H1 (cell line): ENCODE measurements around the gene GNB1. TPM values are rescaled to one million over a fixed set of nuclear protein-coding genes. Genes with fewer than 3 reads are reported as not detected.

Source experiments
- CTCF ChIA-PET: fragments of 300-600 bp; sonication (Branson Sonifier 250); formaldehyde crosslinking; loops from one replicate; lab custom pipeline; 2021; ENCODE audit not compliant: partially characterized antibody; lab: Charles Lee
- POLR2A ChIA-PET: fragments of 300-600 bp; sonication (Branson Sonifier 250); formaldehyde crosslinking; loops from one replicate; lab custom pipeline; 2021; ENCODE audit warnings: inconsistent platforms; ENCODE audit not compliant: partially characterized antibody; lab: Charles Lee
- DNase-seq, 2 experiments: peaks; one replicate each; pipeline versions ENCODE4 v3.0.0 to v3.0.0-alpha.2; 2010 to 2022; ENCODE audit warnings: low spot score in 2 of 2, low read depth in 1 of 2, mixed read lengths in 1 of 2
- FAIRE-seq: peaks from 2 replicates; lab custom pipeline; 2011; peaks lifted over from hg19 to GRCh38; lab: Jason Lieb, UNC
- H2AFZ ChIP-seq: 2 replicates; pipeline ENCODE4 v1.8.1; 2012; ENCODE audit warnings: low read length, inconsistent platforms
- H2AK5ac ChIP-seq: 2 replicates; pipeline ENCODE4 v1.6.1; 2013; ENCODE audit warnings: low read depth, low read length
- H2BK120ac ChIP-seq: replicated peaks from 2 replicates; pipeline ENCODE3; 2013; ENCODE audit warnings: low read depth, low read length, inconsistent platforms
- H2BK12ac ChIP-seq: 2 replicates; pipeline ENCODE4 v1.6.1; 2013; ENCODE audit warnings: low read depth, low read length
- H2BK15ac ChIP-seq: 2 replicates; pipeline ENCODE4 v1.6.1; 2013; ENCODE audit warnings: low read length
- H2BK20ac ChIP-seq: 2 replicates; pipeline ENCODE4 v1.6.1; 2013; ENCODE audit warnings: low read length
- H2BK5ac ChIP-seq: 2 replicates; pipeline ENCODE4 v1.6.1; 2013; ENCODE audit warnings: low read depth, low read length
- H3K14ac ChIP-seq: 2 replicates; pipeline ENCODE4 v1.6.1; 2013; ENCODE audit warnings: inconsistent platforms; ENCODE audit not compliant: insufficient read length
- H3K18ac ChIP-seq: 2 replicates; pipeline ENCODE4 v1.6.1; 2013; ENCODE audit warnings: low read length; ENCODE audit errors: extremely low read depth
- H3K23ac ChIP-seq: 2 replicates; pipeline ENCODE4 v1.6.1; 2013; ENCODE audit warnings: inconsistent platforms; ENCODE audit not compliant: insufficient read length
- H3K23me2 ChIP-seq: 2 replicates; pipeline ENCODE4 v1.6.1; 2013; ENCODE audit warnings: low read depth, low read length
- H3K27ac ChIP-seq: 2 replicates; pipeline ENCODE4 v1.6.1; 2011; ENCODE audit warnings: low read depth, low read length, inconsistent platforms
- H3K27me3 ChIP-seq, 4 experiments: replicated peaks in 1 of 4; 1 replicate in 1 of 4; 2 replicates in 3 of 4; pipeline versions ENCODE4 v1.6.1 to v1.8.1; 2011 to 2013; ENCODE audit warnings: low read length in 3 of 4, mild to moderate bottlenecking in 3 of 4, inconsistent platforms in 2 of 4, mixed read lengths in 2 of 4, moderate library complexity in 1 of 4; ENCODE audit not compliant: control insufficient read depth in 3 of 4, insufficient read depth in 3 of 4; ENCODE audit errors: extremely low read depth in 1 of 4
- H3K36me3 ChIP-seq, 4 experiments: 2 replicates each; pipeline versions ENCODE4 v1.6.1 to v1.8.1; 2011 to 2013; ENCODE audit warnings: mild to moderate bottlenecking in 4 of 4, low read length in 3 of 4, moderate library complexity in 2 of 4, control low read depth in 1 of 4, inconsistent platforms in 1 of 4; ENCODE audit not compliant: insufficient read depth in 4 of 4, control insufficient read depth in 2 of 4
- H3K4ac ChIP-seq: replicated peaks from 2 replicates; pipeline ENCODE3; 2013; ENCODE audit warnings: low read length, low read depth, mixed read lengths, inconsistent platforms; ENCODE audit not compliant: insufficient read length
- H3K4me1 ChIP-seq, 4 experiments: replicated peaks in 1 of 4; 1 replicate in 1 of 4; 2 replicates in 3 of 4; pipeline versions ENCODE4 v1.6.1 to v1.8.1; 2011 to 2013; ENCODE audit warnings: low read length in 3 of 4, inconsistent platforms in 2 of 4, mixed read lengths in 1 of 4; ENCODE audit not compliant: insufficient read depth in 4 of 4, control insufficient read depth in 3 of 4
- H3K4me2 ChIP-seq, 2 experiments: 2 replicates each; pipeline versions ENCODE4 v1.6.1 to v1.8.1; 2011 to 2013; ENCODE audit warnings: low read depth in 2 of 2, low read length in 2 of 2, control low read depth in 1 of 2, inconsistent platforms in 1 of 2, mild to moderate bottlenecking in 1 of 2; ENCODE audit not compliant: insufficient read depth in 1 of 2
- H3K4me3 ChIP-seq, 4 experiments: fragments of 200-600, 300-600 bp in 1 of 4; sonication (generic), shearing (Covaris generic), sonication (Bioruptor Twin) in 1 of 4; 2 replicates each; pipeline versions ENCODE4 v1.5.1 to v1.8.1; 2011 to 2016; ENCODE audit warnings: low read length in 4 of 4, low read depth in 3 of 4, control low read depth in 2 of 4, inconsistent platforms in 2 of 4, mild to moderate bottlenecking in 2 of 4, mixed read lengths in 1 of 4, moderate library complexity in 1 of 4; ENCODE audit not compliant: insufficient read depth in 2 of 4; ENCODE audit errors: extremely low read depth in 1 of 4
- H3K56ac ChIP-seq: replicated peaks from 2 replicates; pipeline ENCODE3; 2013; ENCODE audit warnings: low read depth, mild to moderate bottlenecking, mixed read lengths, low read length, inconsistent platforms; ENCODE audit not compliant: insufficient read length
- H3K79me1 ChIP-seq: 2 replicates; pipeline ENCODE4 v1.6.1; 2013; ENCODE audit warnings: low read depth, low read length, control low read depth
- H3K79me2 ChIP-seq, 2 experiments: 2 replicates each; pipeline versions ENCODE4 v1.6.1 to v1.8.1; 2012 to 2013; ENCODE audit warnings: low read length in 2 of 2, mild to moderate bottlenecking in 2 of 2, inconsistent platforms in 1 of 2; ENCODE audit not compliant: insufficient read depth in 2 of 2, control insufficient read depth in 1 of 2
- H3K9ac ChIP-seq, 4 experiments: replicated peaks in 1 of 4; 1 replicate in 1 of 4; 2 replicates in 3 of 4; pipeline versions ENCODE4 v1.6.1 to v1.8.1; 2011 to 2013; ENCODE audit warnings: low read depth in 3 of 4, low read length in 3 of 4, control low read depth in 2 of 4, mild to moderate bottlenecking in 2 of 4, moderate library complexity in 2 of 4, inconsistent platforms in 1 of 4; ENCODE audit errors: extremely low read depth in 1 of 4
- H3K9me3 ChIP-seq, 2 experiments: 2 replicates each; pipeline versions ENCODE4 v1.6.1 to v1.8.1; 2012 to 2013; ENCODE audit warnings: mild to moderate bottlenecking in 2 of 2, moderate library complexity in 2 of 2, control low read depth in 1 of 2, inconsistent platforms in 1 of 2, low read depth in 1 of 2, low read length in 1 of 2, mixed read lengths in 1 of 2; ENCODE audit not compliant: insufficient read depth in 2 of 2
- H4K20me1 ChIP-seq, 2 experiments: replicated peaks in 1 of 2; 2 replicates each; pipeline versions ENCODE3 to v1.8.1; 2011 to 2013; ENCODE audit warnings: inconsistent platforms in 2 of 2, low read length in 2 of 2, mild to moderate bottlenecking in 1 of 2; ENCODE audit not compliant: insufficient read depth in 2 of 2, control insufficient read depth in 1 of 2
- H4K5ac ChIP-seq: 2 replicates; pipeline ENCODE4 v1.6.1; 2013; ENCODE audit warnings: low read length, low read depth, mixed read lengths, inconsistent platforms; ENCODE audit not compliant: insufficient read length
- H4K8ac ChIP-seq: 2 replicates; pipeline ENCODE4 v1.8.0; 2013; ENCODE audit warnings: mild to moderate bottlenecking, moderate library complexity, low read length, inconsistent platforms; ENCODE audit not compliant: insufficient read depth; ENCODE audit errors: extremely low read depth
- H4K91ac ChIP-seq: replicated peaks from 2 replicates; pipeline ENCODE3; 2013; ENCODE audit warnings: low read length, mixed read lengths, inconsistent platforms; ENCODE audit not compliant: insufficient read length
- KDM4A ChIP-seq: IDR thresholded peaks from one replicate; pipeline ENCODE4 v1.7.1; 2012; ENCODE audit warnings: low read depth, mild to moderate bottlenecking, moderate library complexity, low read length, inconsistent platforms; ENCODE audit not compliant: severe bottlenecking
- NANOG ChIP-seq: IDR thresholded peaks from 2 replicates; pipeline ENCODE4 v1.6.1; 2011; ENCODE audit warnings: low read length, low read depth, mild to moderate bottlenecking, inconsistent platforms; ENCODE audit not compliant: insufficient read depth, poor library complexity, severe bottlenecking
- NRF1 ChIP-seq: IDR thresholded peaks from 2 replicates; pipeline ENCODE4 v1.6.1; 2011; ENCODE audit warnings: mild to moderate bottlenecking, low read depth, low read length, improper control_type of control experiment
- ZNF274 ChIP-seq: IDR thresholded peaks from 2 replicates; pipeline ENCODE4 v1.7.0; 2012; ENCODE audit warnings: low read length, borderline replicate concordance; ENCODE audit errors: extremely low read depth
- WGBS, 2 experiments: shearing (Covaris generic) in 1 of 2; methylation state at CpG; one replicate each; pipeline versions ENCODE4 v1.1.6 to v1.1.7; 2013 to 2015; ENCODE audit warnings: low lambda C conversion rate in 2 of 2, mixed read lengths in 2 of 2, inconsistent platforms in 1 of 2, low coverage in 1 of 2, missing lambda C conversion rate in 1 of 2; ENCODE audit not compliant: insufficient replicate concordance in 2 of 2, insufficient coverage in 1 of 2, insufficient read length in 1 of 2; ENCODE audit errors: extremely low coverage in 1 of 2, missing lambda C conversion rate in 1 of 2; 5-methylcytosine and 5-hydroxymethylcytosine counted together
- polyA plus RNA-seq, 7 experiments: library from polyadenylated mRNA; depleted of rRNA in 3 of 7; stranded (reverse) in 5 of 7; unstranded in 2 of 7; fragments of >200 nt in 5 of 7; fragments of 200-250 nt in 2 of 7; gene quantifications; 1 replicate in 5 of 7; 2 replicates in 1 of 7; 4 replicates in 1 of 7; pipeline versions ENCODE4 v1.2.1 to v1.2.3, GENCODE V29; 2011 to 2013; ENCODE audit warnings: missing spikeins in 2 of 7, mixed read lengths in 2 of 7
- total RNA-seq: library from RNA; stranded (reverse); fragmentation: NEBNext Ultra II Directional; extraction: Animal tissue kit (Norgen Biotek cat#: 25700); gene quantifications from 2 replicates; pipeline ENCODE4 v1.2.1, GENCODE V29; 2021

The GNB1 gene
- total and polyA plus RNA-seq, 2 of the 8 experiments (the other 6 are each of a cell fraction or from before 2014, with no cell fraction given), result 343 to 382 TPM

GRCh38 chr1:1917304-1917976 lies 26.6 kb upstream of the GNB1 start:
- Histone ChIP-seq H3K4me1 (peaks cover 0 to 19% (median 12%) of the 10 kb centered on the region in 4 experiments; a peak in 6 of 7 replicates), H3K79me1 (no peaks in the 10 kb centered on the region), H3K23me2 (peaks cover 4% of the 10 kb centered on the region; the same call in 1 of the 2 replicates), H2AFZ (no peak overlapping the region), H3K9me3 (no peaks in the 10 kb centered on the region), H3K4ac (peak overlapping the region; percentile 23), H2BK120ac (no peak overlapping the region), H2BK20ac (no peak overlapping the region), H3K14ac (no peak overlapping the region), H3K56ac (no peak overlapping the region), H2AK5ac (no peak overlapping the region), H3K79me2 (no peaks in the 10 kb centered on the region), H4K8ac (no peak overlapping the region; the same call in 1 of the 2 replicates), H2BK15ac (no peak overlapping the region), H3K18ac (no peak overlapping the region), H3K4me2 (no peak overlapping the region; a peak in 1 of 4 replicates), H4K91ac (no peak overlapping the region), H2BK5ac (no peak overlapping the region), H4K5ac (no peak overlapping the region), H3K4me3 (no peak overlapping the region), H3K36me3 (no peaks in the 10 kb centered on the region), H4K20me1 (no peaks in the 10 kb centered on the region), H2BK12ac (no peak overlapping the region), H3K23ac (no peak overlapping the region), H3K9ac (no peak overlapping the region), H3K27me3 (peaks cover 0 to 2% (median under 1%) of the 10 kb centered on the region in 4 experiments; a peak in 2 of 7 replicates), H3K27ac (no peak overlapping the region)
- CTCF ChIA-PET, result interaction anchor here (0.9 to 2.9 kb wide), 5 partner anchors 9 to 43 kb away, joined by 3 to 12 read pairs (median 6); no protein-coding TSS in a partner anchor
- DNase-seq (no peak), FAIRE-seq (no peak)
- POLR2A ChIA-PET, result interaction anchor here (1.1 to 1.5 kb wide), 3 partner anchors 8 to 140 kb away, joined by 3 to 10 read pairs (median 3); no protein-coding TSS in a partner anchor
- TF ChIP-seq ZNF274 (no peak), NANOG (no peak), KDM4A (no peak), NRF1 (no peak)
- 94% methylated on average over 14 of the region's 14 CpGs; no CpG with 5 or more reads in 1 of the 2 experiments for WGBS, 2 experiments
